ENCODE data around the gene CNTN4.

DNA sequence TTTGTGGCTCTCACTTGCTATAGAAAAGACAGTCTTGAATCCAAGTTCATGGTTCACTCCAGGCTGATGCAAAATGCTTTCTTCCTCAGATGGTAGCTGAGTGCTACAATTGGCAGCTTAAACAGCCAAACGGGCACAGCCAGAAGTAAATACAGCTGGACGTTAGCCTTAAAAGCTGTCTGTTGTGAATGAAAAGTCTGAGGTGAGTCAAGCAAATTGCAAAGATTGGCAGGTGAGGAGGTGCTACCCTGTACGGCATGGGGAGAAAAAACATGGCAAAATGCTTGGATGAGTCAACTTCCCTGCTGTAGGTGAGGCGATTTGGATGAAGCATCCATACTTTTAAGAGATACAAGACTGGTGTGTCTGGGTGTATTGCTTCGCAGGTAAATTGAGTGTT lies 971.1 kb downstream of the CNTN4 start:
- TF ChIP-seq, protein P1, sequence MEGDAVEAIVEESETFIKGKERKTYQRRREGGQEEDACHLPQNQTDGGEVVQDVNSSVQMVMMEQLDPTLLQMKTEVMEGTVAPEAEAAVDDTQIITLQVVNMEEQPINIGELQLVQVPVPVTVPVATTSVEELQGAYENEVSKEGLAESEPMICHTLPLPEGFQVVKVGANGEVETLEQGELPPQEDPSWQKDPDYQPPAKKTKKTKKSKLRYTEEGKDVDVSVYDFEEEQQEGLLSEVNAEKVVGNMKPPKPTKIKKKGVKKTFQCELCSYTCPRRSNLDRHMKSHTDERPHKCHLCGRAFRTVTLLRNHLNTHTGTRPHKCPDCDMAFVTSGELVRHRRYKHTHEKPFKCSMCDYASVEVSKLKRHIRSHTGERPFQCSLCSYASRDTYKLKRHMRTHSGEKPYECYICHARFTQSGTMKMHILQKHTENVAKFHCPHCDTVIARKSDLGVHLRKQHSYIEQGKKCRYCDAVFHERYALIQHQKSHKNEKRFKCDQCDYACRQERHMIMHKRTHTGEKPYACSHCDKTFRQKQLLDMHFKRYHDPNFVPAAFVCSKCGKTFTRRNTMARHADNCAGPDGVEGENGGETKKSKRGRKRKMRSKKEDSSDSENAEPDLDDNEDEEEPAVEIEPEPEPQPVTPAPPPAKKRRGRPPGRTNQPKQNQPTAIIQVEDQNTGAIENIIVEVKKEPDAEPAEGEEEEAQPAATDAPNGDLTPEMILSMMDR (IDR thresholded peaks at IDR 0.05): no peak
- TF ChIP-seq EZH2 (IDR thresholded peaks at IDR 0.05) (no peak), EZH2phosphoT487 (IDR thresholded peaks at IDR 0.05) (no peak)
